Trophoblast cell (in vitro differentiated cells and primary cell): Measurements from ENCODE around the gene LGALS9.
A peak's percentile ranks its signal among the peaks of the same experiment; 100 is the strongest.
"Not testable (repeated sequence)": the region's sequence is repeated elsewhere in the genome, so short reads cannot be mapped to it uniquely, and the experiment has no call there.

ENCODE experiments used
- DNase-seq, 2 donors: peaks; one replicate each; pipeline ENCODE4 v3.0.0-alpha.2; 2016
- H2AFZ ChIP-seq: 2 replicates; pipeline ENCODE4 v1.6.1; 2013; ENCODE audit warnings: low read length, moderate library complexity, mild to moderate bottlenecking; ENCODE audit not compliant: insufficient read depth, poor library complexity
- H2AK5ac ChIP-seq: 2 replicates; pipeline ENCODE4 v1.6.1; 2013; ENCODE audit warnings: mild to moderate bottlenecking, low read length
- H2BK120ac ChIP-seq: 2 replicates; pipeline ENCODE4 v1.6.1; 2013; ENCODE audit warnings: low read length, mild to moderate bottlenecking, moderate library complexity; ENCODE audit not compliant: insufficient read depth, poor library complexity
- H2BK12ac ChIP-seq: 2 replicates; pipeline ENCODE4 v1.6.1; 2013; ENCODE audit warnings: mild to moderate bottlenecking, low read length, moderate library complexity
- H2BK5ac ChIP-seq: 2 replicates; pipeline ENCODE4 v1.6.1; 2013; ENCODE audit warnings: low read length, low read depth, moderate library complexity, mild to moderate bottlenecking; ENCODE audit not compliant: poor library complexity
- H3K14ac ChIP-seq: 2 replicates; pipeline ENCODE4 v1.6.1; 2013; ENCODE audit warnings: mild to moderate bottlenecking, low read length
- H3K18ac ChIP-seq: 2 replicates; pipeline ENCODE4 v1.6.1; 2013; ENCODE audit warnings: mild to moderate bottlenecking, low read length
- H3K23ac ChIP-seq: 2 replicates; pipeline ENCODE4 v1.6.1; 2013; ENCODE audit warnings: low read length
- H3K27ac ChIP-seq: 2 replicates; pipeline ENCODE4 v1.5.1; 2013; ENCODE audit warnings: low read depth, mild to moderate bottlenecking, inconsistent platforms, low read length, moderate library complexity
- H3K27me3 ChIP-seq: 2 replicates; pipeline ENCODE4 v1.6.1; 2013; ENCODE audit warnings: inconsistent platforms, mild to moderate bottlenecking, low read length, moderate library complexity; ENCODE audit not compliant: insufficient read depth
- H3K36me3 ChIP-seq, 2 experiments: 1 replicate in 1 of 2; 2 replicates in 1 of 2; pipeline ENCODE4 v1.6.1; 2013; ENCODE audit warnings: low read length in 2 of 2, mild to moderate bottlenecking in 2 of 2, moderate library complexity in 1 of 2; ENCODE audit not compliant: insufficient read depth in 2 of 2, control insufficient read depth in 1 of 2
- H3K4ac ChIP-seq: 2 replicates; pipeline ENCODE4 v1.6.1; 2013; ENCODE audit warnings: low read depth, mild to moderate bottlenecking, low read length, moderate library complexity
- H3K4me1 ChIP-seq, 2 experiments: 1 replicate in 1 of 2; 2 replicates in 1 of 2; pipeline ENCODE4 v1.6.1; 2013; ENCODE audit warnings: low read length in 2 of 2, mild to moderate bottlenecking in 2 of 2, moderate library complexity in 1 of 2; ENCODE audit not compliant: insufficient read depth in 2 of 2, control insufficient read depth in 1 of 2
- H3K4me2 ChIP-seq: 2 replicates; pipeline ENCODE4 v1.6.1; 2013; ENCODE audit warnings: inconsistent platforms, mild to moderate bottlenecking, low read length, moderate library complexity
- H3K4me3 ChIP-seq: 2 replicates; pipeline ENCODE4 v1.5.1; 2013; ENCODE audit warnings: mild to moderate bottlenecking, low read depth, low read length, inconsistent platforms
- H3K79me1 ChIP-seq: one replicate; pipeline ENCODE4 v1.6.1; 2013; ENCODE audit warnings: low read length
- H3K79me2 ChIP-seq: 2 replicates; pipeline ENCODE4 v1.6.1; 2013; ENCODE audit warnings: low read length, mild to moderate bottlenecking; ENCODE audit not compliant: control insufficient read depth, insufficient read depth, poor library complexity
- H3K9ac ChIP-seq: 2 replicates; pipeline ENCODE4 v1.6.1; 2013; ENCODE audit warnings: mild to moderate bottlenecking, low read length
- H3K9me3 ChIP-seq: 2 replicates; pipeline ENCODE4 v1.6.1; 2013; ENCODE audit warnings: low read depth, mild to moderate bottlenecking, control low read depth, inconsistent platforms, low read length; ENCODE audit not compliant: insufficient read depth
- H4K12ac ChIP-seq: 2 replicates; pipeline ENCODE4 v1.6.1; 2013; ENCODE audit warnings: low read depth, mild to moderate bottlenecking, low read length, moderate library complexity
- H4K8ac ChIP-seq: 2 replicates; pipeline ENCODE4 v1.6.1; 2013; ENCODE audit warnings: low read depth, mild to moderate bottlenecking, low read length, moderate library complexity
- H4K91ac ChIP-seq: one replicate; pipeline ENCODE4 v1.6.1; 2013; ENCODE audit warnings: low read depth, mild to moderate bottlenecking, low read length, moderate library complexity
- whole genome bisulfite sequencing: extraction: QIAGEN DNeasy Blood & Tissue Kit; methylation state at CpG from one replicate; pipeline ENCODE4 v1.1.7; 2013; ENCODE audit warnings: missing lambda C conversion rate; ENCODE audit not compliant: insufficient read length, insufficient coverage; ENCODE audit errors: extremely low coverage; 5-methylcytosine and 5-hydroxymethylcytosine counted together

The LGALS9 gene

GRCh38 chr17:27647765-27648164 lies 16.8 kb downstream of the LGALS9 start:
- Histone ChIP-seq H3K23ac (no peak overlapping the region), H2AFZ (no peak overlapping the region), H2BK120ac (no peak overlapping the region), H3K79me1 (no peaks in the 10 kb centered on the region), H3K27ac (no peak overlapping the region), H2AK5ac (no peak overlapping the region), H3K4ac (no peak overlapping the region), H3K18ac (no peak overlapping the region), H3K79me2 (no peaks in the 10 kb centered on the region), H4K8ac (no peak overlapping the region), H3K9me3 (no peaks in the 10 kb centered on the region), H4K12ac (no peak overlapping the region), H2BK12ac (no peak overlapping the region), H3K4me2 (no peak overlapping the region), H3K27me3 (no peaks in the 10 kb centered on the region), H2BK5ac (no peak overlapping the region), H3K4me1 (no peaks in the 10 kb centered on the region), H3K14ac (no peak overlapping the region), H3K9ac (no peak overlapping the region), H4K91ac (no peak overlapping the region), H3K36me3 (peaks cover 0 to 2% of the 10 kb centered on the region in 2 experiments), H3K4me3 (no peak overlapping the region)
- no CpG with 5 or more reads among the region's 9 CpGs for WGBS
- no peak for DNase-seq

GRCh38 chr17:27649111-27649571 lies 18.2 kb downstream of the LGALS9 start:
- not testable (repeated sequence) for H3K79me1 ChIP-seq, H2BK12ac ChIP-seq, H2BK5ac ChIP-seq, H3K18ac ChIP-seq, DNase-seq, H3K36me3 ChIP-seq, H3K27me3 ChIP-seq, H3K4me3 ChIP-seq, H2AK5ac ChIP-seq, H3K4me1 ChIP-seq, H2BK120ac ChIP-seq, H4K8ac ChIP-seq, H3K4me2 ChIP-seq, H3K79me2 ChIP-seq, H4K12ac ChIP-seq, H3K9me3 ChIP-seq, H3K27ac ChIP-seq, H4K91ac ChIP-seq, H3K14ac ChIP-seq, H3K4ac ChIP-seq, H2AFZ ChIP-seq, H3K9ac ChIP-seq, H3K23ac ChIP-seq
- no CpG with 5 or more reads among the region's 5 CpGs for WGBS

DNA sequence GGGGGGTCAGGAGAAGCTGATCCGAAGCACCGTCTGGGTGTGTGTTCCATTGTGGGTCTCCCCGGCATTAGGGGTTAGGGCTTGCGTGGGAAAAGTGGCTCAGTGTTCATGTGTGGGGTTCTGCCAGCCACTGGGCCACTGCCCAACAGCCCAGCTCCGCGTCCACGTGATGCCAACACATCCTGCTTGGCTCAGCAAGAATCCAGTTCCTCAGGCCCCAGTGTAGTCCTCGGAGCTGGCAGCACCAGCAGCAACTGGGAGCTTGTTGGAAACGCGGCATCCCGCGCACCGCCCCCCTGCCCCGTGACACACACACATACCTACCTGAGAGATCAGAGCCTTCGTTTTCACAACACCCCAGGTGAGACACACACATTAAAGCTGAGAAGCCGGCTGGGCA lies 18.9 kb downstream of the LGALS9 start:
- H3K27me3 ChIP-seq, result no peaks in the 10 kb centered on the region
- no peaks in the 10 kb centered on the region for H3K36me3 ChIP-seq
- H2BK120ac ChIP-seq, result no peak overlapping the region
- H4K12ac ChIP-seq, result no peak overlapping the region
- no peaks in the 10 kb centered on the region for H3K79me1 ChIP-seq
- H2AFZ ChIP-seq, result no peak overlapping the region
- H4K8ac ChIP-seq, result no peak overlapping the region
- H3K79me2 ChIP-seq, result no peaks in the 10 kb centered on the region
- no peak overlapping the region for H3K23ac ChIP-seq
- H3K14ac ChIP-seq, result no peak overlapping the region
- H4K91ac ChIP-seq, result no peak overlapping the region
- no peak overlapping the region for H3K4me3 ChIP-seq
- H3K4me1 ChIP-seq, result no peaks in the 10 kb centered on the region
- no peak overlapping the region for H3K9ac ChIP-seq
- H3K27ac ChIP-seq, result no peak overlapping the region
- no peak overlapping the region for H2BK12ac ChIP-seq
- H3K4ac ChIP-seq, result no peak overlapping the region
- no CpG with 5 or more reads among the region's 16 CpGs for WGBS
- no peaks in the 10 kb centered on the region for H3K9me3 ChIP-seq
- H2AK5ac ChIP-seq, result no peak overlapping the region
- no peak overlapping the region for H3K18ac ChIP-seq
- DNase-seq, result peak in 1 of 2 donors; percentile 16
- H3K4me2 ChIP-seq, result no peak overlapping the region
- no peak overlapping the region for H2BK5ac ChIP-seq

- Histone ChIP-seq H4K91ac (no peak overlapping the region), H3K9ac (no peak overlapping the region), H3K36me3 (no peaks in the 10 kb centered on the region), H2BK5ac (no peak overlapping the region), H3K4me1 (no peaks in the 10 kb centered on the region), H3K9me3 (no peaks in the 10 kb centered on the region), H3K4ac (no peak overlapping the region), H2AK5ac (no peak overlapping the region), H4K12ac (no peak overlapping the region), H4K8ac (no peak overlapping the region), H2AFZ (no peak overlapping the region), H3K18ac (no peak overlapping the region), H3K27me3 (no peaks in the 10 kb centered on the region), H3K14ac (no peak overlapping the region), H3K79me1 (no peaks in the 10 kb centered on the region), H3K4me3 (no peak overlapping the region), H3K27ac (no peak overlapping the region), H2BK12ac (no peak overlapping the region), H2BK120ac (no peak overlapping the region), H3K23ac (no peak overlapping the region), H3K79me2 (no peaks in the 10 kb centered on the region), H3K4me2 (no peak overlapping the region)
- DNase-seq, result no peak
- WGBS, result no CpG with 5 or more reads among the region's 11 CpGs
These were observed 19.8 kb downstream of the LGALS9 start for GRCh38 chr17:27650836-27651235.
